ENCODE results near the gene SOHLH2. TPM values are rescaled to one million over a fixed set of nuclear protein-coding genes. Genes with fewer than 3 reads are reported as not detected.

Gene SOHLH2
- total RNA-seq, 2 donors from 2014 or later: 0.79 TPM; not detected in 1

- intact Hi-C loops (cut with DNase I): no loop called here
- no peak for DNase-seq (ENCODE audit: low spot score)
Measured at GRCh38 chr13:36142735-36143134, 71.6 kb downstream of the SOHLH2 start.

- intact Hi-C loops (cut with DNase I): loop anchor here in 1 of 2 donors (10.0 kb wide), 1 partner anchor 141 kb away; no protein-coding TSS in a partner anchor
- no peak for DNase-seq (ENCODE audit: low spot score)
Measured at GRCh38 chr13:36135876-36136275, 78.5 kb downstream of the SOHLH2 start.

GRCh38 chr13:36134632-36135031 lies 79.7 kb downstream of the SOHLH2 start:
- intact Hi-C loops (cut with DNase I): loop anchor here in 1 of 2 donors (10.0 kb wide), 1 partner anchor 140 kb away; no protein-coding TSS in a partner anchor
- no peak for DNase-seq (ENCODE audit: low spot score)

- intact Hi-C loops (cut with DNase I): loop anchor here in 1 of 2 donors (10.0 kb wide), 1 partner anchor 139 kb away; no protein-coding TSS in a partner anchor
- no peak for DNase-seq (ENCODE audit: low spot score)
Measured at GRCh38 chr13:36133950-36134626, 80.3 kb downstream of the SOHLH2 start.

GRCh38 chr13:36132376-36132775 lies 82.0 kb downstream of the SOHLH2 start:
- intact Hi-C loops (cut with DNase I): loop anchor here in 1 of 2 donors (10.0 kb wide), 1 partner anchor 138 kb away; no protein-coding TSS in a partner anchor
- no peak for DNase-seq (ENCODE audit: low spot score)

- intact Hi-C loops (cut with DNase I): loop anchor here in 1 of 2 donors (10.0 kb wide), 1 partner anchor 137 kb away; no protein-coding TSS in a partner anchor
- DNase-seq (ENCODE audit: low spot score): peak; percentile 91
Measured at GRCh38 chr13:36131931-36132297, 82.4 kb downstream of the SOHLH2 start.

GRCh38 chr13:36131222-36131930 lies 83.0 kb downstream of the SOHLH2 start, which contains the start of gene DCLK1:
DCLK1 (minus strand) TSS chr13:36131382.
- peak; percentile 93 for DNase-seq (ENCODE audit: low spot score)
- intact Hi-C loops (cut with DNase I): loop anchor here in 1 of 2 donors (10.0 kb wide), 1 partner anchor 137 kb away; no protein-coding TSS in a partner anchor

- intact Hi-C loops (cut with DNase I): loop anchor here in 1 of 2 donors (10.0 kb wide), 1 partner anchor 136 kb away; no protein-coding TSS in a partner anchor
- peak; percentile 85 for DNase-seq (ENCODE audit: low spot score)
Measured at GRCh38 chr13:36130552-36131221, 83.7 kb downstream of the SOHLH2 start.

GRCh38 chr13:36130193-36130551 lies 84.2 kb downstream of the SOHLH2 start:
- intact Hi-C loops (cut with DNase I): loop anchor here in 1 of 2 donors (10.0 kb wide), 1 partner anchor 135 kb away; no protein-coding TSS in a partner anchor

GRCh38 chr13:36129539-36129938 lies 84.8 kb downstream of the SOHLH2 start:
- intact Hi-C loops (cut with DNase I): no loop called here

More at GRCh38 chr13:36130193-36130551, 84.2 kb downstream of the SOHLH2 start:
- no peak for DNase-seq (ENCODE audit: low spot score)

GRCh38 chr13:36126491-36126890 lies 87.9 kb downstream of the SOHLH2 start:
- intact Hi-C loops (cut with DNase I): no loop called here

More at GRCh38 chr13:36129539-36129938, 84.8 kb downstream of the SOHLH2 start:
- DNase-seq (ENCODE audit: low spot score): no peak

GRCh38 chr13:36125841-36126240 lies 88.5 kb downstream of the SOHLH2 start:
- DNase-seq (ENCODE audit: low spot score): no peak
- intact Hi-C loops (cut with DNase I): no loop called here

More at GRCh38 chr13:36126491-36126890, 87.9 kb downstream of the SOHLH2 start:
- no peak for DNase-seq (ENCODE audit: low spot score)

- intact Hi-C loops (cut with DNase I): no loop called here
- no peak for DNase-seq (ENCODE audit: low spot score)
Measured at GRCh38 chr13:36124236-36124822, 90.0 kb downstream of the SOHLH2 start.

Other genes starting within 250 kb of the SOHLH2 start
- gene DCLK1, start 83.2 kb downstream of the SOHLH2 start, total RNA-seq: 100 to 1,000 TPM in 1 of 2 donors, 10 to 100 TPM in 1; 64.4 to 112 TPM
- under 1 TPM; 0.97 to 1.00 TPM for gene CCDC169, start 83.3 kb upstream of the SOHLH2 start, total RNA-seq
- 10 to 100 TPM; 77.4 to 85.0 TPM for gene SPART, start 131.8 kb upstream of the SOHLH2 start, total RNA-seq
- gene CCNA1, start 217.9 kb upstream of the SOHLH2 start, total RNA-seq: under 1 TPM; 0.23 to 0.33 TPM

Measured in posterior vena cava (tissue), 2 donors.